Activated CD4-positive, alpha-beta memory T cell treated with anti-CD3 and anti-CD28 coated beads, Interleukin-2, amount 10 ng/mL, durations not matched to agents 7 days and 5 days (primary cell): ENCODE results near the gene ATP13A3. TPM values are rescaled to one million over a fixed set of nuclear protein-coding genes. Genes with fewer than 3 reads are reported as not detected.

Source experiments
- CTCF ChIA-PET: fragments of 350-600 bp; sonication (Branson Sonifier 250); formaldehyde crosslinking; loops from one replicate; lab custom pipeline; 2021; ENCODE audit warnings: antibody characterized with exemption, inconsistent platforms; lab: Charles Lee
- POLR2A ChIA-PET: fragments of 350-600 bp; sonication (Branson Sonifier 250); formaldehyde crosslinking; loops from one replicate; lab custom pipeline; 2021; ENCODE audit warnings: antibody characterized with exemption; lab: Charles Lee
- DNase-seq: peaks from one replicate; pipeline ENCODE4 v3.0.0-alpha.2; 2020
- H3K27ac Mint-ChIP-seq: one replicate; pipeline ENCODE4 v1.8.0; 2021; ENCODE audit warnings: mild to moderate bottlenecking, mixed read lengths
- H3K27me3 Mint-ChIP-seq: one replicate; pipeline ENCODE4 v1.8.0; 2021; ENCODE audit warnings: mixed read lengths
- H3K36me3 Mint-ChIP-seq: one replicate; pipeline ENCODE4 v1.8.0; 2021; ENCODE audit warnings: low read depth, mixed read lengths
- H3K4me1 Mint-ChIP-seq: one replicate; pipeline ENCODE4 v1.8.0; 2021; ENCODE audit warnings: mixed read lengths
- H3K4me3 Mint-ChIP-seq: one replicate; pipeline ENCODE4 v1.8.0; 2021; ENCODE audit warnings: mild to moderate bottlenecking, mixed read lengths
- H3K9me3 Mint-ChIP-seq: one replicate; pipeline ENCODE4 v1.8.0; 2021; ENCODE audit warnings: mixed read lengths
- total RNA-seq, 2 experiments: library from RNA; stranded (reverse); gene quantifications; one replicate each; pipeline ENCODE4 v1.2.3, GENCODE V29; 2021

The ATP13A3 gene
- total RNA-seq, 2 experiments from 2014 or later: 76.8 to 77.8 TPM

- no peaks in the 10 kb centered on the region for H3K36me3 Mint-ChIP-seq
- peaks cover 44% of the 10 kb centered on the region for H3K27me3 Mint-ChIP-seq
- CTCF ChIA-PET: no interaction called here
- no peak overlapping the region for H3K27ac Mint-ChIP-seq
- no peaks in the 10 kb centered on the region for H3K4me1 Mint-ChIP-seq
- POLR2A ChIA-PET: no interaction called here
- no peak for DNase-seq
- H3K4me3 Mint-ChIP-seq: no peak overlapping the region
- H3K9me3 Mint-ChIP-seq: no peaks in the 10 kb centered on the region
Measured at GRCh38 chr3:194370753-194371152, 116.0 kb downstream of the ATP13A3 start.

GRCh38 chr3:194369522-194370279 lies 117.1 kb downstream of the ATP13A3 start, which contains the start of gene LRRC15:
Gene LRRC15, minus strand, starts transcription at chr3:194369743. Its CDS starts 8,700 bp downstream, at chr3:194361043.
- DNase-seq: no peak
- Mint-ChIP-seq H3K36me3 (no peaks in the 10 kb centered on the region), H3K4me1 (no peaks in the 10 kb centered on the region), H3K9me3 (no peaks in the 10 kb centered on the region), H3K27ac (no peak within 1 kb of the TSS), H3K27me3 (peaks cover 36% of the 10 kb centered on the region), H3K4me3 (no peak within 1 kb of the TSS)
- ChIA-PET POLR2A (no interaction called here), CTCF (interaction anchor here (1.5 kb wide), 1 partner anchor 26 kb away, joined by 6 read pairs; no protein-coding TSS in a partner anchor)

GRCh38 chr3:194368918-194369317 lies 117.9 kb downstream of the ATP13A3 start:
- no peak overlapping the region for H3K27ac Mint-ChIP-seq
- no peaks in the 10 kb centered on the region for H3K4me1 Mint-ChIP-seq
- DNase-seq: no peak
- ChIA-PET POLR2A (no interaction called here), CTCF (interaction anchor here (1.5 kb wide), 1 partner anchor 25 kb away, joined by 6 read pairs; no protein-coding TSS in a partner anchor)
- H3K27me3 Mint-ChIP-seq: peaks cover 39% of the 10 kb centered on the region
- H3K9me3 Mint-ChIP-seq: no peaks in the 10 kb centered on the region
- H3K4me3 Mint-ChIP-seq: no peak overlapping the region
- no peaks in the 10 kb centered on the region for H3K36me3 Mint-ChIP-seq

- Mint-ChIP-seq H3K4me3 (no peak overlapping the region), H3K27me3 (peaks cover 45% of the 10 kb centered on the region), H3K4me1 (no peaks in the 10 kb centered on the region), H3K36me3 (no peaks in the 10 kb centered on the region), H3K9me3 (no peaks in the 10 kb centered on the region), H3K27ac (no peak overlapping the region)
- DNase-seq: no peak
- POLR2A ChIA-PET: no interaction called here
- CTCF ChIA-PET: interaction anchor here (1.5 to 1.6 kb wide), 2 partner anchors 24 kb away, joined by 3 to 6 read pairs; no protein-coding TSS in a partner anchor
Measured at GRCh38 chr3:194367992-194368841, 118.6 kb downstream of the ATP13A3 start.

GRCh38 chr3:194365978-194366490 lies 120.8 kb downstream of the ATP13A3 start:
- ChIA-PET CTCF (interaction anchor here (0.7 kb wide), 1 partner anchor 22 kb away, joined by 4 read pairs; no protein-coding TSS in a partner anchor), POLR2A (no interaction called here)
- no peaks in the 10 kb centered on the region for H3K36me3 Mint-ChIP-seq
- peaks cover 45% of the 10 kb centered on the region for H3K27me3 Mint-ChIP-seq
- no peak overlapping the region for H3K27ac Mint-ChIP-seq
- H3K9me3 Mint-ChIP-seq: no peaks in the 10 kb centered on the region
- no peak overlapping the region for H3K4me3 Mint-ChIP-seq
- DNase-seq: no peak
- H3K4me1 Mint-ChIP-seq: no peaks in the 10 kb centered on the region

GRCh38 chr3:194365526-194365925 lies 121.3 kb downstream of the ATP13A3 start:
- DNase-seq: no peak
- POLR2A ChIA-PET: no interaction called here
- CTCF ChIA-PET: interaction anchor here (0.7 kb wide), 1 partner anchor 22 kb away, joined by 4 read pairs; no protein-coding TSS in a partner anchor
- peaks cover 43% of the 10 kb centered on the region for H3K27me3 Mint-ChIP-seq
- no peak overlapping the region for H3K27ac Mint-ChIP-seq
- no peaks in the 10 kb centered on the region for H3K36me3 Mint-ChIP-seq
- H3K4me3 Mint-ChIP-seq: no peak overlapping the region
- H3K4me1 Mint-ChIP-seq: no peaks in the 10 kb centered on the region
- no peaks in the 10 kb centered on the region for H3K9me3 Mint-ChIP-seq

- no peak overlapping the region for H3K4me3 Mint-ChIP-seq
- H3K9me3 Mint-ChIP-seq: no peaks in the 10 kb centered on the region
- CTCF ChIA-PET: interaction anchor here (0.6 to 0.7 kb wide), 2 partner anchors 21 to 130 kb away, joined by 4 read pairs; no protein-coding TSS in a partner anchor
- H3K27ac Mint-ChIP-seq: no peak overlapping the region
- H3K27me3 Mint-ChIP-seq: peaks cover 38% of the 10 kb centered on the region
- POLR2A ChIA-PET: interaction anchor here (1.4 kb wide), 1 partner anchor 33 kb away, joined by 3 read pairs; no protein-coding TSS in a partner anchor
- H3K4me1 Mint-ChIP-seq: no peaks in the 10 kb centered on the region
- no peak for DNase-seq
- no peaks in the 10 kb centered on the region for H3K36me3 Mint-ChIP-seq
Measured at GRCh38 chr3:194364652-194365434, 122.0 kb downstream of the ATP13A3 start.

- Mint-ChIP-seq H3K4me1 (no peaks in the 10 kb centered on the region), H3K36me3 (no peaks in the 10 kb centered on the region), H3K27ac (no peak overlapping the region), H3K9me3 (no peaks in the 10 kb centered on the region), H3K4me3 (no peak overlapping the region), H3K27me3 (peaks cover 33% of the 10 kb centered on the region)
- no peak for DNase-seq
- ChIA-PET CTCF (interaction anchor here (2.2 kb wide), 1 partner anchor 20 kb away, joined by 7 read pairs; no protein-coding TSS in a partner anchor), POLR2A (interaction anchor here (1.2 to 1.4 kb wide), 2 partner anchors 10 to 34 kb away, joined by 3 read pairs; no protein-coding TSS in a partner anchor)
Measured at GRCh38 chr3:194364314-194364651, 122.5 kb downstream of the ATP13A3 start.

- CTCF ChIA-PET: no interaction called here
- POLR2A ChIA-PET: no interaction called here
- Mint-ChIP-seq H3K27me3 (peaks cover 23% of the 10 kb centered on the region), H3K27ac (no peak overlapping the region), H3K4me1 (no peaks in the 10 kb centered on the region), H3K4me3 (no peak overlapping the region), H3K36me3 (no peaks in the 10 kb centered on the region), H3K9me3 (no peaks in the 10 kb centered on the region)
- no peak for DNase-seq
Measured at GRCh38 chr3:194360568-194360967, 126.2 kb downstream of the ATP13A3 start.

GRCh38 chr3:194357681-194358080 lies 129.1 kb downstream of the ATP13A3 start:
- ChIA-PET CTCF (interaction anchor here (1.2 kb wide), 1 partner anchor 37 kb away, joined by 3 read pairs; no protein-coding TSS in a partner anchor), POLR2A (no interaction called here)
- H3K27me3 Mint-ChIP-seq: peaks cover 13% of the 10 kb centered on the region
- no peak overlapping the region for H3K4me3 Mint-ChIP-seq
- no peaks in the 10 kb centered on the region for H3K36me3 Mint-ChIP-seq
- no peak overlapping the region for H3K27ac Mint-ChIP-seq
- DNase-seq: no peak
- no peaks in the 10 kb centered on the region for H3K9me3 Mint-ChIP-seq
- no peaks in the 10 kb centered on the region for H3K4me1 Mint-ChIP-seq

- H3K27me3 Mint-ChIP-seq: peaks cover 11% of the 10 kb centered on the region
- no peak for DNase-seq
- H3K4me1 Mint-ChIP-seq: no peaks in the 10 kb centered on the region
- no peak overlapping the region for H3K4me3 Mint-ChIP-seq
- H3K9me3 Mint-ChIP-seq: no peaks in the 10 kb centered on the region
- CTCF ChIA-PET: interaction anchor here (1.4 to 2.3 kb wide), 2 partner anchors 12 to 22 kb away, joined by 5 to 9 read pairs; no protein-coding TSS in a partner anchor
- POLR2A ChIA-PET: no interaction called here
- H3K36me3 Mint-ChIP-seq: no peaks in the 10 kb centered on the region
- no peak overlapping the region for H3K27ac Mint-ChIP-seq
Measured at GRCh38 chr3:194355379-194355778, 131.4 kb downstream of the ATP13A3 start.

- H3K36me3 Mint-ChIP-seq: no peaks in the 10 kb centered on the region
- ChIA-PET CTCF (interaction anchor here (1.0 kb wide), 1 partner anchor 16 kb away, joined by 3 read pairs; no protein-coding TSS in a partner anchor), POLR2A (interaction anchor here (0.7 kb wide), 1 partner anchor 9 kb away, joined by 3 read pairs; no protein-coding TSS in a partner anchor)
- no peaks in the 10 kb centered on the region for H3K9me3 Mint-ChIP-seq
- no peak for DNase-seq
- H3K27me3 Mint-ChIP-seq: peaks cover 9% of the 10 kb centered on the region
- H3K27ac Mint-ChIP-seq: no peak overlapping the region
- H3K4me3 Mint-ChIP-seq: no peak overlapping the region
- H3K4me1 Mint-ChIP-seq: no peaks in the 10 kb centered on the region
Measured at GRCh38 chr3:194354315-194354714, 132.5 kb downstream of the ATP13A3 start.
